OCI-LY1 (cell line): Measurements from ENCODE around the gene BIN2.
"Not testable (repeated sequence)": the region's sequence is repeated elsewhere in the genome, so short reads cannot be mapped to it uniquely, and the experiment has no call there.

Experiments
- H2AFZ ChIP-seq: fragments of 200-600 bp; sonication (generic), shearing (Covaris generic); 2 replicates; pipeline ENCODE4 v1.6.0; 2014; ENCODE audit warnings: antibody characterized with exemption, mild to moderate bottlenecking, low read length
- H3F3A ChIP-seq: fragments of 200-600 bp; sonication (generic), shearing (Covaris generic); 2 replicates; pipeline ENCODE4 v1.6.0; 2014; ENCODE audit warnings: mild to moderate bottlenecking, antibody characterized with exemption, low read length, moderate library complexity; ENCODE audit not compliant: insufficient read depth
- H3K27ac ChIP-seq: fragments of 200-600 bp; sonication (generic); 2 replicates; pipeline ENCODE4 v1.5.1; 2014; ENCODE audit warnings: low read length, mixed run types, mild to moderate bottlenecking, low read depth; ENCODE audit not compliant: poor library complexity, severe bottlenecking
- H3K27me3 ChIP-seq: fragments of 200-600 bp; sonication (generic); 2 replicates; pipeline ENCODE4 v1.6.0; 2014; ENCODE audit warnings: antibody characterized with exemption, mild to moderate bottlenecking, low read length, moderate library complexity; ENCODE audit not compliant: insufficient read depth
- H3K36me3 ChIP-seq: fragments of 200-600 bp; sonication (generic); 2 replicates; pipeline ENCODE4 v1.6.1; 2014; ENCODE audit warnings: mild to moderate bottlenecking, antibody characterized with exemption, low read length, moderate library complexity, mixed read lengths; ENCODE audit not compliant: insufficient read depth
- H3K4me1 ChIP-seq: fragments of 200-600 bp; sonication (generic); 2 replicates; pipeline ENCODE4 v1.5.1; 2014; ENCODE audit warnings: mild to moderate bottlenecking, low read length, moderate library complexity; ENCODE audit not compliant: insufficient read depth, severe bottlenecking
- H3K4me2 ChIP-seq: fragments of 200-600 bp; sonication (generic), shearing (Covaris generic); 2 replicates; pipeline ENCODE4 v1.6.1; 2014; ENCODE audit warnings: low read length
- H3K4me3 ChIP-seq: fragments of 200-600 bp; sonication (generic); 2 replicates; pipeline ENCODE4 v1.5.1; 2014; ENCODE audit warnings: low read length, low read depth, mild to moderate bottlenecking, mixed read lengths; ENCODE audit not compliant: poor library complexity, severe bottlenecking
- H3K79me2 ChIP-seq: fragments of 200-600 bp; shearing (Covaris generic); 2 replicates; pipeline ENCODE4 v1.6.1; 2016; ENCODE audit warnings: mixed run types, low read length, mixed read lengths; ENCODE audit not compliant: insufficient read depth
- H3K9ac ChIP-seq: fragments of 200-600 bp; sonication (generic), shearing (Covaris generic); 2 replicates; pipeline ENCODE4 v1.6.1; 2014; ENCODE audit warnings: mild to moderate bottlenecking, low read length, mixed read lengths
- H3K9me2 ChIP-seq: fragments of 200-600 bp; sonication (generic), shearing (Covaris generic); 2 replicates; pipeline ENCODE4 v1.6.1; 2014; ENCODE audit warnings: low read depth, mild to moderate bottlenecking, low read length, mixed read lengths
- H3K9me3 ChIP-seq: fragments of 200-600 bp; shearing (Covaris generic); 2 replicates; pipeline ENCODE4 v1.6.1; 2014; ENCODE audit warnings: low read length, mixed read lengths
- H4K20me1 ChIP-seq: fragments of 200-600 bp; sonication (generic), shearing (Covaris generic); 2 replicates; pipeline ENCODE4 v1.6.0; 2016; ENCODE audit warnings: mild to moderate bottlenecking, low read length; ENCODE audit not compliant: insufficient read depth
- EZH2 ChIP-seq: fragments of 200-600 bp; sonication (generic), shearing (Covaris generic); IDR thresholded peaks from 2 replicates; pipeline ENCODE4 v1.8.0; 2017; ENCODE audit warnings: borderline replicate concordance, mixed run types, mild to moderate bottlenecking, antibody characterized with exemption, low read length, moderate library complexity, mixed read lengths
- TF ChIP-seq, protein P1 (sequence below): fragments of 200-600 bp; sonication (generic), shearing (Covaris generic); IDR thresholded peaks from 2 replicates; pipeline ENCODE4 v1.5.1; 2017; ENCODE audit warnings: mild to moderate bottlenecking, antibody characterized with exemption, low read length, moderate library complexity, mixed read lengths

BIN2 gene

DNA sequence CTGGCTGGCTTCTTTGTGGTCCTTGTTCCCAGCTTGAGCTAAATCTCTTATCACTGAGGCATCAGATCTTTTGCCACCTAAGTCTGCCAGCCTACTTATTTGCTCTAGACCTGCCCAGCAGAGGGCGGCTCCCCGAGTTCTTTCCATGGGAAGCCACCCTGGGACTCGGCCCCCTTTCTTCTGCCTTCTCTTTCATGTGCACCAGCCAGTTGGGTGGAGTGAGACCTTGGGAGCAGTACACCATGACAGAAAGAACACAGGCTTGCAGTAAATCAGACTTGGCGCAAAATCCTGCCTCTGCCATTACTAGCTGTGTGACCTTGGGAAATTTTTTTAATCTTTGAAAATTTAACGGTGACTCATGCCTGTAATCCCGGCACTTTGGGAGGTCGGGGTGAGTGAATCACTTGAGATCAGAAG is 61.2 kb downstream of the BIN2 start:
- no peak overlapping the region for H3K4me3 ChIP-seq
- H3K79me2 ChIP-seq = no peaks in the 10 kb centered on the region
- no peak overlapping the region for H3K9ac ChIP-seq
- no peaks in the 10 kb centered on the region for H3K4me1 ChIP-seq
- no peaks in the 10 kb centered on the region for H3K9me3 ChIP-seq
- no peak overlapping the region for H2AFZ ChIP-seq
- TF ChIP-seq, protein P1, sequence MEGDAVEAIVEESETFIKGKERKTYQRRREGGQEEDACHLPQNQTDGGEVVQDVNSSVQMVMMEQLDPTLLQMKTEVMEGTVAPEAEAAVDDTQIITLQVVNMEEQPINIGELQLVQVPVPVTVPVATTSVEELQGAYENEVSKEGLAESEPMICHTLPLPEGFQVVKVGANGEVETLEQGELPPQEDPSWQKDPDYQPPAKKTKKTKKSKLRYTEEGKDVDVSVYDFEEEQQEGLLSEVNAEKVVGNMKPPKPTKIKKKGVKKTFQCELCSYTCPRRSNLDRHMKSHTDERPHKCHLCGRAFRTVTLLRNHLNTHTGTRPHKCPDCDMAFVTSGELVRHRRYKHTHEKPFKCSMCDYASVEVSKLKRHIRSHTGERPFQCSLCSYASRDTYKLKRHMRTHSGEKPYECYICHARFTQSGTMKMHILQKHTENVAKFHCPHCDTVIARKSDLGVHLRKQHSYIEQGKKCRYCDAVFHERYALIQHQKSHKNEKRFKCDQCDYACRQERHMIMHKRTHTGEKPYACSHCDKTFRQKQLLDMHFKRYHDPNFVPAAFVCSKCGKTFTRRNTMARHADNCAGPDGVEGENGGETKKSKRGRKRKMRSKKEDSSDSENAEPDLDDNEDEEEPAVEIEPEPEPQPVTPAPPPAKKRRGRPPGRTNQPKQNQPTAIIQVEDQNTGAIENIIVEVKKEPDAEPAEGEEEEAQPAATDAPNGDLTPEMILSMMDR = peak; percentile 55
- TF ChIP-seq EZH2 = no peak
- H3K27me3 ChIP-seq = no peaks in the 10 kb centered on the region
- no peak overlapping the region for H3K4me2 ChIP-seq
- no peaks in the 10 kb centered on the region for H4K20me1 ChIP-seq
- no peaks in the 10 kb centered on the region for H3K9me2 ChIP-seq
- no peak overlapping the region for H3K27ac ChIP-seq
- no peaks in the 10 kb centered on the region for H3F3A ChIP-seq
- no peaks in the 10 kb centered on the region for H3K36me3 ChIP-seq

DNA sequence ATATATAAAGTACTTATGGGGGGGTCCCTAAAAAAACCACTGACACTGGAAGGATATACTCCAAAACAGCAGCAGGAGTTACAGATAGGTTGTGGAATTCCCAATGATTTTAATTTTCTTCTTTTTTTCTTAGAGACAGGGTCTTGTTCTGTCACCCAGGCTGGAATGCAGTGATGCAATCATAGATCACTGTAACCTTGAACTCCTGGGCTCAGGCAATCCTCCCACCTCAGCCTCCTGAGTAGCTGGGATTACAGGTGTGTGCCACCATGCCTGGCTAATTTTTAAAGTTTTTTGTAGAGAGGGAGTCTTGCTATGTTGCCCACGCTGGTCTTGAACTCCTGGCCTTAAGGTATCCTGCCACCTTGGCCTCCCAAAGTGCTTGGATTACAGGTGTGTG is 64.4 kb downstream of the BIN2 start:
- H3K9me2 ChIP-seq, H2AFZ ChIP-seq, H4K20me1 ChIP-seq, H3K27ac ChIP-seq, H3K36me3 ChIP-seq, H3K79me2 ChIP-seq, H3K4me2 ChIP-seq, H3K4me3 ChIP-seq, H3K4me1 ChIP-seq, H3K27me3 ChIP-seq, H3K9ac ChIP-seq, H3F3A ChIP-seq, H3K9me3 ChIP-seq: not testable (repeated sequence)

DNA sequence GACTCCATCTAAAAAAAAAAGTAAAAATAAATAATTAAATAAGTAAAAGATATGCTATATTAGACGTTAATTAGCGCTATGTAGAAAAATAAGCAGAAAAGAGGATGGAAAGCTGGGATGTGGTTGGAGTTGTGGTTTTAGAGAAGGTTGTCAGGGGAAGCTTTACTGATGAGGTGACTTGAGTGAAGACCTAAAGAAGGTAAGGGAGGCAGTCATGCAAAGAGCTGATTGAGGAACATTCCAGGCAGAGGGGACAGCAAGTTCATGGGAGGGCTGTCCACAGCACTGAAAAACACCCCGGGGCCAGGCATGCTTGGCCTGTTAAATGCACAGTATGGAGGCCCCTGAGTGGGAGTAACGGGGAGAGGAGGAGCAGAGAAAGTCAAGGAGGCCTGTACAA is 69.4 kb downstream of the BIN2 start:
- Histone ChIP-seq H3K9me2 (no peaks in the 10 kb centered on the region), H3K79me2 (no peaks in the 10 kb centered on the region), H3K36me3 (no peaks in the 10 kb centered on the region), H3K4me3 (no peak overlapping the region), H3K4me2 (no peak overlapping the region), H3K9ac (no peak overlapping the region), H3K4me1 (no peaks in the 10 kb centered on the region), H3K27me3 (no peaks in the 10 kb centered on the region), H3F3A (no peaks in the 10 kb centered on the region), H4K20me1 (no peaks in the 10 kb centered on the region), H2AFZ (no peak overlapping the region), H3K9me3 (no peaks in the 10 kb centered on the region), H3K27ac (no peak overlapping the region)
- TF ChIP-seq, protein P1 = no peak

DNA sequence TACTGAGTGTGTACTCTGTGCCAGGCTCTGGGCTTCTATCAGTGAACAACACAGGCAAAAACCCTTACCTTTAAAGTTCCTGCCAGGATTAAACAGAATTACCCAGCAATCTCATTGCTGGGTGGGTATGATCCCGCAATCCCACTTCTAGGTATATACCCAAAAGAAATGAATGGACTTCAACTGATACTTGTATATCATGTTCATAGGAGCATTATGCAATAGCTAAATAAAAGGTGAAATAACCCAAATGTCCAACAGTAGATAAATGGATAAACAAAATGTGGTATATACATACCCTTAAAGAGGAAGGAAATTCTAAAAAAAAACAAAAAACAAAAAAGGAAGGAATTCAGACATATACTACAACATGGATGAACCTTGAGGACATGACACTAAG is 70.7 kb downstream of the BIN2 start:
- no peaks in the 10 kb centered on the region for H3K79me2 ChIP-seq
- H3K4me2 ChIP-seq = no peak overlapping the region

More for the DNA sequence above, 70.7 kb downstream of the BIN2 start:
- no peak overlapping the region for H3K27ac ChIP-seq
- H3K4me3 ChIP-seq = no peak overlapping the region
- no peaks in the 10 kb centered on the region for H3K9me3 ChIP-seq
- H3K4me1 ChIP-seq = no peaks in the 10 kb centered on the region
- no peaks in the 10 kb centered on the region for H3F3A ChIP-seq
- H2AFZ ChIP-seq = no peak overlapping the region
- H3K9me2 ChIP-seq = no peaks in the 10 kb centered on the region
- H4K20me1 ChIP-seq = no peaks in the 10 kb centered on the region
- TF ChIP-seq, protein P1 = no peak
- TF ChIP-seq EZH2 = no peak
- no peaks in the 10 kb centered on the region for H3K27me3 ChIP-seq
- no peak overlapping the region for H3K9ac ChIP-seq
- no peaks in the 10 kb centered on the region for H3K36me3 ChIP-seq
